CD1c-positive myeloid dendritic cell (primary cell): Measurements from ENCODE around the gene SMIM31.

ENCODE experiments used
- DNase-seq: peaks from one replicate; pipeline ENCODE4 v3.0.0-alpha.2; 2016; ENCODE audit errors: extremely low spot score

SMIM31 gene

GRCh38 chr4:164783976-164784375 is 30.0 kb downstream of the SMIM31 start:
- DNase-seq = no peak

GRCh38 chr4:164789047-164789446 is 35.1 kb downstream of the SMIM31 start:
- no peak for DNase-seq

GRCh38 chr4:164790249-164790648 is 36.3 kb downstream of the SMIM31 start:
- DNase-seq = no peak

- DNase-seq = no peak
These were observed 45.5 kb downstream of the SMIM31 start for GRCh38 chr4:164799410-164799809.

- DNase-seq = no peak
These were observed 46.9 kb downstream of the SMIM31 start for GRCh38 chr4:164800786-164801185.

- no peak for DNase-seq
These were observed 48.5 kb downstream of the SMIM31 start for GRCh38 chr4:164802301-164802901.

- no peak for DNase-seq
These were observed 49.8 kb downstream of the SMIM31 start for GRCh38 chr4:164803702-164804101.

- DNase-seq = no peak
These were observed 53.7 kb downstream of the SMIM31 start for GRCh38 chr4:164807611-164808010.

GRCh38 chr4:164813554-164813953 is 59.6 kb downstream of the SMIM31 start:
- DNase-seq = no peak

GRCh38 chr4:164815711-164816110 is 61.8 kb downstream of the SMIM31 start:
- DNase-seq = no peak

GRCh38 chr4:164819366-164819765 is 65.4 kb downstream of the SMIM31 start:
- no peak for DNase-seq

- no peak for DNase-seq
These were observed 67.8 kb downstream of the SMIM31 start for GRCh38 chr4:164821711-164822110.

- DNase-seq = no peak
These were observed 70.7 kb downstream of the SMIM31 start for GRCh38 chr4:164824581-164824980.

- no peak for DNase-seq
These were observed 75.0 kb downstream of the SMIM31 start for GRCh38 chr4:164828955-164829354.

GRCh38 chr4:164846566-164846965 is 92.6 kb downstream of the SMIM31 start:
- no peak for DNase-seq

GRCh38 chr4:164847016-164847415 is 93.1 kb downstream of the SMIM31 start:
- no peak for DNase-seq

- DNase-seq = no peak
These were observed 94.2 kb downstream of the SMIM31 start for GRCh38 chr4:164847967-164848649.
